Neural cell (in vitro differentiated cells): ENCODE data around the gene S100A13. TPM values are rescaled to one million over a fixed set of nuclear protein-coding genes. Genes with fewer than 3 reads are reported as not detected.

Experiments used
- H2AFZ ChIP-seq: fragments of 200-600, 300-800 bp; sonication (generic), shearing (Covaris generic); 2 replicates; pipeline ENCODE4 v1.6.0; 2014; ENCODE audit warnings: low read depth, mild to moderate bottlenecking, antibody characterized with exemption, low read length, moderate library complexity
- H3F3A ChIP-seq: fragments of 200-600 bp; shearing (Covaris generic); 2 replicates; pipeline ENCODE4 v1.6.1; 2016; ENCODE audit warnings: mild to moderate bottlenecking, moderate library complexity, mixed read lengths, antibody characterized with exemption, low read length; ENCODE audit not compliant: insufficient read depth, poor library complexity, severe bottlenecking
- H3K27ac ChIP-seq: fragments of 200-600, 300-800 bp; sonication (generic), shearing (Covaris generic); 2 replicates; pipeline ENCODE4 v1.5.1; 2014; ENCODE audit warnings: mild to moderate bottlenecking, low read length, moderate library complexity
- H3K27me3 ChIP-seq: fragments of 300-800, 200-600 bp; sonication (generic), shearing (Covaris generic); 2 replicates; pipeline ENCODE4 v1.6.0; 2014; ENCODE audit warnings: mild to moderate bottlenecking, low read depth, low read length, moderate library complexity; ENCODE audit not compliant: insufficient read depth
- H3K36me3 ChIP-seq: fragments of 300-800, 200-600 bp; sonication (generic), shearing (Covaris generic); 2 replicates; pipeline ENCODE4 v1.5.1; 2014; ENCODE audit warnings: mild to moderate bottlenecking, antibody characterized with exemption, low read length, moderate library complexity; ENCODE audit not compliant: insufficient read depth
- H3K4me2 ChIP-seq: fragments of 300-800, 200-600 bp; sonication (generic), shearing (Covaris generic); 2 replicates; pipeline ENCODE4 v1.6.0; 2014; ENCODE audit warnings: mild to moderate bottlenecking, low read length
- H3K4me3 ChIP-seq: fragments of 300-800, 200-600 bp; sonication (generic), shearing (Covaris generic); 2 replicates; pipeline ENCODE4 v1.5.1; 2014; ENCODE audit warnings: mild to moderate bottlenecking, low read length, moderate library complexity
- H3K79me2 ChIP-seq: fragments of 200-600 bp; shearing (Covaris generic); replicated peaks from 2 replicates; pipeline ENCODE4 v1.6.0; 2014; ENCODE audit warnings: mild to moderate bottlenecking, low read length, moderate library complexity; ENCODE audit not compliant: insufficient read depth
- H3K9ac ChIP-seq: fragments of 300-800, 200-600 bp; sonication (generic), shearing (Covaris generic); 2 replicates; pipeline ENCODE4 v1.6.1; 2016; ENCODE audit warnings: mild to moderate bottlenecking, low read length, mixed read lengths
- H3K9me2 ChIP-seq: fragments of 200-600 bp; shearing (Covaris generic); 2 replicates; pipeline ENCODE4 v1.6.1; 2016; ENCODE audit warnings: mild to moderate bottlenecking, low read length, mixed read lengths; ENCODE audit not compliant: insufficient read depth
- H3K9me3 ChIP-seq: fragments of 200-600, 300-800 bp; sonication (generic), shearing (Covaris generic); 2 replicates; pipeline ENCODE4 v1.6.1; 2016; ENCODE audit warnings: mild to moderate bottlenecking, mixed run types, low read length, moderate library complexity, mixed read lengths
- H4K20me1 ChIP-seq: fragments of 200-600 bp; shearing (Covaris generic); 2 replicates; pipeline ENCODE4 v1.6.1; 2016; ENCODE audit warnings: mild to moderate bottlenecking, mixed run types; ENCODE audit not compliant: insufficient read depth
- CTCF ChIP-seq: fragments of 450-650 bp; IDR thresholded peaks from 2 replicates; pipeline ENCODE4 v1.5.1; 2014; ENCODE audit warnings: antibody characterized with exemption, mild to moderate bottlenecking, moderate library complexity; ENCODE audit not compliant: poor library complexity, severe bottlenecking
- EP300 ChIP-seq: fragments of 450-650 bp; conservative IDR thresholded peaks from 2 replicates; pipeline ENCODE4 v1.6.1; 2014; ENCODE audit warnings: antibody characterized with exemption, mild to moderate bottlenecking, moderate library complexity; ENCODE audit not compliant: poor library complexity, severe bottlenecking
- EZH2 ChIP-seq: fragments of 200-600, 300-800 bp; shearing (Covaris generic), sonication (generic); IDR thresholded peaks from 2 replicates; pipeline ENCODE4 v1.6.1; 2014; ENCODE audit warnings: antibody characterized with exemption, low read length, borderline replicate concordance, mild to moderate bottlenecking; ENCODE audit not compliant: insufficient read depth, poor library complexity, severe bottlenecking
- POLR2AphosphoS5 ChIP-seq: IDR thresholded peaks from 2 replicates; pipeline ENCODE4 v1.6.1; 2012
- REST ChIP-seq: IDR thresholded peaks from 2 replicates; pipeline ENCODE4 v1.6.1; 2012; ENCODE audit warnings: borderline replicate concordance
- SMC3 ChIP-seq: fragments of 450-650 bp; conservative IDR thresholded peaks from 2 replicates; pipeline ENCODE4 v1.6.1; 2014; ENCODE audit warnings: antibody characterized with exemption, mild to moderate bottlenecking, moderate library complexity; ENCODE audit not compliant: poor library complexity
- TAF1 ChIP-seq: IDR thresholded peaks from 2 replicates; pipeline ENCODE4 v1.6.1; 2012; ENCODE audit warnings: low read depth
- polyA plus RNA-seq: library from polyadenylated mRNA; depleted of rRNA; stranded (reverse); fragments of >200 nt; gene quantifications from 2 replicates; pipeline ENCODE4 v1.2.3, GENCODE V29; 2014

Gene S100A13
- polyA plus RNA-seq, 1 donor from 2014 or later, result 2.1 TPM

GRCh38 chr1:153569465-153569864, 57.8 kb downstream of the S100A13 start:
- Histone ChIP-seq H3K4me3 (no peak overlapping the region), H3K36me3 (no peaks in the 10 kb centered on the region), H4K20me1 (no peaks in the 10 kb centered on the region), H3F3A (no peaks in the 10 kb centered on the region), H2AFZ (no peak overlapping the region), H3K27ac (no peak overlapping the region), H3K9me2 (no peaks in the 10 kb centered on the region), H3K79me2 (no peaks in the 10 kb centered on the region), H3K4me2 (no peak overlapping the region), H3K9ac (no peak overlapping the region), H3K27me3 (no peaks in the 10 kb centered on the region), H3K9me3 (no peaks in the 10 kb centered on the region)
- no peak for TF ChIP-seq SMC3
- no peak for TF ChIP-seq EP300
- no peak for TF ChIP-seq TAF1
- TF ChIP-seq REST, result no peak
- no peak for TF ChIP-seq CTCF
- TF ChIP-seq POLR2AphosphoS5, result no peak
- no peak for TF ChIP-seq EZH2

Other genes with a start within 250 kb of the S100A13 start
- not detected in 2 replicates for gene S100A8, start 236.4 kb downstream of the S100A13 start, polyA plus RNA-seq
- 0.24 TPM in 1 of 2 replicates, not detected in the other for gene S100A7A, start 211.0 kb downstream of the S100A13 start, polyA plus RNA-seq
- not detected in 2 replicates for gene S100A7, start 166.9 kb downstream of the S100A13 start, polyA plus RNA-seq
- not detected in 2 replicates for gene S100A6, start 91.5 kb downstream of the S100A13 start, polyA plus RNA-seq
- not detected in 2 replicates for gene S100A5, start 86.6 kb downstream of the S100A13 start, polyA plus RNA-seq
- not detected in 2 replicates for gene S100A4, start 81.7 kb downstream of the S100A13 start, polyA plus RNA-seq
- not detected in 2 replicates for gene S100A3, start 78.2 kb downstream of the S100A13 start, polyA plus RNA-seq
- not detected in 2 replicates for gene S100A2, start 61.7 kb downstream of the S100A13 start, polyA plus RNA-seq
- gene S100A16, start 14.4 kb downstream of the S100A13 start, polyA plus RNA-seq, result not detected in 2 replicates
- gene S100A14, start 11.2 kb downstream of the S100A13 start, polyA plus RNA-seq, result not detected in 2 replicates
- not detected in 2 replicates for gene S100A1, start 929 bp upstream of the S100A13 start, polyA plus RNA-seq
- gene CHTOP, start 6.6 kb upstream of the S100A13 start, polyA plus RNA-seq, result 159 and 168 TPM in 2 replicates
- 86.2 and 100.0 TPM in 2 replicates for gene SNAPIN, start 31.2 kb upstream of the S100A13 start, polyA plus RNA-seq
- 383 and 410 TPM in 2 replicates for gene ILF2, start 43.5 kb upstream of the S100A13 start, polyA plus RNA-seq
- 0.18 and 0.45 TPM in 2 replicates for gene NPR1, start 51.2 kb upstream of the S100A13 start, polyA plus RNA-seq
- gene INTS3, start 100.5 kb upstream of the S100A13 start, polyA plus RNA-seq, result 29.9 and 31.0 TPM in 2 replicates
- 30.6 and 38.2 TPM in 2 replicates for gene SLC27A3, start 147.9 kb upstream of the S100A13 start, polyA plus RNA-seq